ENCODE results near the gene ZNF653.

The ZNF653 gene

DNA sequence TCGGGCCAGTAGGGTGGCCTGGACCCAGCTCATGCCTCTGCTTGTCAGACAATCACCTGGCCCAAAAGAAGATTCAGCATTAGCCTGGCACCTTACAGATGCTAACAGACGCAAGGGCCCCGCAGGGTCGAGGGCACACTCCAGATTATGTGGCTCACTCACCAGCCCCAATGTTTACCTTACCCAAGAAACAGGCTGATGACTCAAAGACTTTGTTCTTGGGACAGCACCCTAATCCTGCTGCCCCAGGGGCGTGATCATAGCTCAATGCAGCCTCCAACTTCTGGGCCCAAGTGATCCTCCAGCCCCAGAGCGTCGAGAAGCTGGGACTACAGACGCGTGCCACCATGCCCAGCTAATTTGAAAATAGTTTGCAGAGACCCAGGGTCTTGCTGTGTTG, 13.5 kb upstream of the ZNF653 start:
- DNase-seq (ENCODE audit: low read depth in 4 of 4, low spot score in 1 of 4) = no peak

DNA sequence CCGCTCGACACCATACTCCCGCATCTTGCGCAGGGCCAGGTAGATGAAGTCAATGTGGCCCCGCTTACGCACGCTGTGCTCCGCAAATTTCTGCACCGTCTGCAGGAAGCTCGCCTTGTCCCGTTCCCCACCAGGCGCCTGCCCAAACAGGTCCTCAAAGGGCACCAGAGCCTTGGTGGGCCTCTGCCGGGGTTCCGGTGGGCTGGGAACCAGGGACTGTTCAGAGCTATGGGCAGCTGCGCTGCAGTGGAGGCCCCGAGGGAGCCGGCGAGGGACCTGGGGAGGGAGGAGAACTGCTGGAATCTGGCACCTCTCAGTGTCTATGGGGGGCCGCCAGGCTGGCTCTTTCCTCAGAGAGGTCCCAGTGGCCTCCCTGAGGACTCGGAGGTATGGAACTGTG, 8.3 kb upstream of the ZNF653 start:
- no peak for DNase-seq (ENCODE audit: low read depth in 4 of 4, low spot score in 1 of 4)

- DNase-seq (ENCODE audit: low read depth in 4 of 4, low spot score in 1 of 4) = no peak
Observed at GRCh38 chr19:11510444-11510843, 4.8 kb upstream of the ZNF653 start.

- no peak for DNase-seq (ENCODE audit: low read depth in 4 of 4, low spot score in 1 of 4)
Observed at GRCh38 chr19:11507370-11508078, 1.9 kb upstream of the ZNF653 start.

GRCh38 chr19:11506967-11507366, 1.3 kb upstream of the ZNF653 start:
- DNase-seq (ENCODE audit: low read depth in 4 of 4, low spot score in 1 of 4) = no peak

GRCh38 chr19:11506101-11506555, 489 bp upstream of the ZNF653 start:
- peak in 1 of 4 experiments; percentile 28 for DNase-seq (ENCODE audit: low read depth in 4 of 4, low spot score in 1 of 4)

DNA sequence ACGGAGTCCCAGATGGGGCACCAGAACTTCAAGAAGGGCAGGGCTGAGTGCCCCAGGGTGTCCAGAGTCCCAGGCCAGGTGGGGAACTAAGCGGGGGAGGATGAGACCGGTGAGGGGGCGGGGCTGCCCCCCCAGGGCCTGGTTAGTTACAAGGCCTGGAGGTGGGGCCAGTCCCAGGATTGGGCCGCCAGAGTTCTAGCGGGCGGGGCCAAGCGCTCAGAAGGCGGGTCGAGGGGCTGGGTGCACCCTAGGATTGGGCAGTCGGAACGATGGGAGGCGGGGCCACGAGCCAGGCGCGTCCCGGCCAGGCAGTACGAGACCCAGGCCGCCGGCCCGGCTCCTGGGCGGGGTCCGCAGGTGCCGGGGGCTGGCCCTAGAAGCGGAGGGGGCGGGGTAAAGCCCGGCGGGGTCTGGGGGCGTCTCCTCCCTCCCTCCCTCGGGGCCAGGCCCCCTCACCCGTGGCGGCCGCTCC, 571 bp downstream of the ZNF653 start:
- peak; percentile 82 to 98 (median 92) for DNase-seq (ENCODE audit: low read depth in 4 of 4, low spot score in 1 of 4)

- DNase-seq (ENCODE audit: low read depth in 4 of 4, low spot score in 1 of 4) = no peak
Observed at GRCh38 chr19:11504502-11505031, 1.1 kb downstream of the ZNF653 start.

DNA sequence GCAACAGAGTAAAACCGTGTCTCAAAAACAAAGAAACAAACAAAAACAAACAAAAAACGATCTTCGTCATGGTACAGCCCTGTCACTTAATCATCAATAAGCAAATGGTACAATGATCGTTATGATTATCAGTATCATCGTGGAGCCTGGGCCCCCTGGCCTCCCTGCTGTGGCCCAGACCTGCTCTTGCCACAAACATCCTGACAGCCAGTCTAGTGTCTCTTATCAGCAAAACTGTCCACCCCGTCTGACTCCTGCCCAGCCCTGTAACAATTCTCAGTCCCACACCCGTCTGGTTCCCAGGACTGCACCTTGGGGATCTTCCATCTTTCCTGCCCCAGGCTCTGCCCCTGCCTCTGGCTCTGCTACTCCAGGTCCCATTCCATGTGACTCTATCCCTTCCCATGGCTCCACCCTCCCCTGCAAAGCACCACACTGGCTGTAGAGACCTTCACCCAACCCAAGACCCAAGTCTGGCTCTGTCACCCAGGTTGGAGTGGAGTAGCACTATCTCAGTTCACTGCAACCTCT, 5.7 kb downstream of the ZNF653 start:
- no peak for DNase-seq (ENCODE audit: low read depth in 4 of 4, low spot score in 1 of 4)

DNA sequence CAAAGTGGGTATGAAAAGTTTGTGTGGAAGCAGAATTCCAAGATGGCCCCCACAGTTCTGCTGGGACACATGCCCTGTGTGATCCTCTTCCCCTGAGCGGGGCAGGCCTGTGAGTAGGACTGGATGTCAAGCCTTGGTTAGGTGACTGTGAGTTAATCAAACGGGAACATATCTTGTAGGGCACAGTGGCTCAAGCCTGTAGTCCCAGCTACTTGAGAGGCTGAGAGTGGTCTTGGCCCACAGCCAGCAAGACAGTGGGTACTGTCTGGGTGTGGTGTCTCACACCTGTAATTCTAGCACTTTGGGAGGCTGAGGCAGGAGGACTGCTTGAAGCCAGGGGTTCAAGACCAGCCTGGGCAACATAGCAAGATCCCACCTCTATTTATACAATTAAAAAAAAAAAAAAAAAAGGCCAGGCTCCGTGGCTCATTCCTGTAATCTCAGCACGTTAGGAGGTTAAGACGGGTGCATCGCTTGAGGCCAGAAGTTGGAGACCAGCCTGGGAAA, 6.4 kb downstream of the ZNF653 start:
- DNase-seq (ENCODE audit: low read depth in 4 of 4, low spot score in 1 of 4) = no peak

- peak in 3 of 4 experiments; percentile 47 to 55 (median 51) for DNase-seq (ENCODE audit: low read depth in 4 of 4, low spot score in 1 of 4)
Observed at GRCh38 chr19:11496391-11497163, 9.1 kb downstream of the ZNF653 start.

- no peak for DNase-seq (ENCODE audit: low read depth in 4 of 4, low spot score in 1 of 4)
Observed at GRCh38 chr19:11495885-11496284, 9.8 kb downstream of the ZNF653 start.

GRCh38 chr19:11495481-11495880, 10.2 kb downstream of the ZNF653 start:
- DNase-seq (ENCODE audit: low read depth in 4 of 4, low spot score in 1 of 4) = no peak

- DNase-seq (ENCODE audit: low read depth in 4 of 4, low spot score in 1 of 4) = no peak
Observed at GRCh38 chr19:11494634-11495285, 10.9 kb downstream of the ZNF653 start.

DNA sequence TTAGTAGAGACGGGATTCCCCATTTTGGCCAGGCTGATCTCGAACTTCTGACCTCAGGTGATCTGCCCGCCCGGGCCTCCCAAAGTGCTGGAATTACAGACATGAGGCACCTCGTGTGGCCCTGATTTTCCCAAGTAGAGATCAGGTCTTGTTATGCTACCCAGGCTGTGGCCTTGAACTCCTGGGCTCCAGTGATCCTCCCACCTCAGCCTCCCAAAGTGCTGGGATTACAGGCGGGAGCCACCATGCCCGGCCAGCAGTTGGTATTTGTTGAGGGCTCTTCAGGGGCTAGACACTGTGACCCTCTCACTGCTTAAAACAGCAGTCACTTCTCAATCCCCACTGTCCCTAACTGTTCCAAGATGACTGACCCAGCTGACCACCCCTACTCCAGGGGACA, 16.3 kb downstream of the ZNF653 start:
- no peak for DNase-seq (ENCODE audit: low read depth in 4 of 4, low spot score in 1 of 4)

GRCh38 chr19:11486661-11487503, 18.8 kb downstream of the ZNF653 start:
- no peak for DNase-seq (ENCODE audit: low read depth in 4 of 4, low spot score in 1 of 4)

- DNase-seq (ENCODE audit: low read depth in 4 of 4, low spot score in 1 of 4) = no peak
Observed at GRCh38 chr19:11485245-11485837, 20.3 kb downstream of the ZNF653 start.

- DNase-seq (ENCODE audit: low read depth in 4 of 4, low spot score in 1 of 4) = no peak
Observed at GRCh38 chr19:11483366-11484111, 22.1 kb downstream of the ZNF653 start.
